ENCODE results near the gene IZUMO3.
"Not testable (repeated sequence)": the region's sequence is repeated elsewhere in the genome, so short reads cannot be mapped to it uniquely, and the experiment has no call there.

Gene IZUMO3

DNA sequence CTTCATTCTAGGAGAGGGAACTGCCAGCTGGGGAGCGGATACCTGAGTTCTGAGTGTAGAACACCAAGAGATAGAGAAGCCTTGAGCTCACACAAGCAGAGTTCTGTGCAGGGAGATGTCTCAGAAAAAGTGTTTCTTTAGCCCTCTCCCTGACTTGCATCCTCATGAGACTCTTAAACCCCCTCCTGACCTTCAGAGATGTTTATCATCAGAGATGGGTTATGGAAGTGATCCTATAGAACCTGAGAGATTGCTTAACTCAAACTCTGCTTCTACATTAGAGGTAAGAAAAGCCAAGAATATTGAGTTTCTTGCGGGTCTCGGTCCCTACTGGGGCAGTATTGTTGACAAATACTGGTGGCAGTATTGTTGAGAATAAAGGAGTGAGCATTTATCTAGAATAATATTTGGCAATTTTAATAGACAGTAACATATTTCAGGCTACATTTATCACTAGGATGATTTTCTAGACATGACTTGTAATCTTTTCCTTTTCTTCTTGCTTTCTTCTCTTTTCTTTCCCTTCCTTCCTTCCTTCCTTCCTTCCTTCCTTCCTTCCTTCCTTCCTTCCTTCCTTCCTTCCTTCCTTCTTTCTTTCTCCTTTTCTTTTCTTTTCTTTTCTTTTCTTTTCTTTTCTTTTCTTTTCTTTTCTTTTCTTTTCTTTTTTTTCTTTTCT is at the start of gene IZUMO3:
Gene IZUMO3, minus strand, starts transcription at position 51 of the 676 bp plus-strand sequence. CDS start 248 bp downstream, outside the sequence.
- no peak for DNase-seq

DNA sequence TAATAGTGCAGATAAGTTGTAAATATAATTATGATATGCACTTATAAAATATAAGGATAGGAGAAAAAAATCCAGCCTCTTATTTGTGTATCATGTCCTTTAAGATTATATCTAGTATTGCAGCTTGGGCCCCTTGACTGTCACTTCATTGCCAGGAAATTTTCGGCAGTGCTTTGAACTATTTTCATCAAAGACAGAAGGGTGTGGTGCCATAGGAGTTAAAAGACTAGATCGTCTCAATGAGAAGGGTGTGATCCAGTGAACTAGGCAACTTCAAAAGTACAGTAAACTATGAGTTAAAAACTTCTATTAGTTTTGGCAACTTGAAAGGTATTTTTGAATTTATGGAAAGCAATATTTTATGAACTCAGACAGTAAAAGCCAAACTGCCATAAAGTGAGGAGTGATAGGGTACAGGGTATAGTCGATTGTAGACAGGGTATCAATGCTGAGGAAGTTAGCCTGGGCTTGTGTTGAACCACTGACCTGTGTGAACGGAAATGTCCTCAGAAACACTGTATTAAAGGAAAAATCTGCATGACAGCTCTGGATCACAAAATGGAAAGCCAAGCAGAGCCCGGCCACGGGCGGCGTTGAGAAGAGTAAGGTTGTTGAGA is 48.6 kb upstream of the IZUMO3 start:
- DNase-seq = no peak

GRCh38 chr9:24590432-24590831 is 44.7 kb upstream of the IZUMO3 start:
- no peak for DNase-seq

DNA sequence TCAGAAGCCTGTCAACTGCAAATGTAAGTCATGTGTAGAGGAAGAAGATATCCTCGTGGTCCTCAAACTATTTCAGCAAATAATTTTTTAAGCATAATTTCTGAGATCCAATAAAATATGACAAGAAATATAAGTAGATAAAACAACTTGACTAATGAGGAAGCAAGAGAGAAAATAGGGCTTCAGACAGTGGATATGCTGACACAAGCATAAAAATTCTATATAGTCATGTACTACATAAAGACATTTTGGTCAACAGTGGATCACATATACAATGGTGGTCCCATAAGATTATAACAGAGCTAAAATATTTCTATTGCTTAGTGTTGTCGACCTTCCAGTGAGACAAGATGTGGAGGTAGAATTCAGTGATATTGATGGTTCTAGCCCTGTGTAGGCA is 42.2 kb upstream of the IZUMO3 start:
- no peak for DNase-seq

GRCh38 chr9:24582146-24583126 is 36.7 kb upstream of the IZUMO3 start:
- no peak for DNase-seq

DNA sequence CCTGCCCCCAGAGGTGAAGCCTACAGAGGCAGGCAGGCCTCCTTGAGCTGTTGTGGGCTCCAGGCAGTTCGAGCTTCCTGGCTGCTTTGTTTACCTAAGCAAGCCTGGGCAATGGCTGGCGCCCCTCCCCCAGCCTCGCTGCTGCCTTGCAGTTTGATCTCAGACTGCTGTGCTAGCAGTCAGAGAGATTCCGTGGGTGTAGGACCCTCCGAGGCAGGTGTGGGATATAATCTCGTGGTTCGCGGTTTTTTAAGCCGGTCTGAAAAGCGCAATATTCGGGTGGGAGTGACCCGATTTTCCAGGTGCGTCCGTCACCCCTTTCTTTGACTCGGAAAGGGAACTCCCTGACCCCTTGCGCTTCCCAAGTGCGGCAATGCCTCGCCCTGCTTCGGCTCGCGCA is 34.3 kb upstream of the IZUMO3 start:
- not testable (repeated sequence) for DNase-seq

- no peak for DNase-seq
These were observed 26.7 kb upstream of the IZUMO3 start for GRCh38 chr9:24572406-24572805.

- no peak for DNase-seq
These were observed 16.3 kb upstream of the IZUMO3 start for GRCh38 chr9:24561957-24562356.

GRCh38 chr9:24553183-24553552 is 7.5 kb upstream of the IZUMO3 start:
- DNase-seq = no peak

- DNase-seq = no peak
These were observed 7.0 kb upstream of the IZUMO3 start for GRCh38 chr9:24552526-24553182.

DNA sequence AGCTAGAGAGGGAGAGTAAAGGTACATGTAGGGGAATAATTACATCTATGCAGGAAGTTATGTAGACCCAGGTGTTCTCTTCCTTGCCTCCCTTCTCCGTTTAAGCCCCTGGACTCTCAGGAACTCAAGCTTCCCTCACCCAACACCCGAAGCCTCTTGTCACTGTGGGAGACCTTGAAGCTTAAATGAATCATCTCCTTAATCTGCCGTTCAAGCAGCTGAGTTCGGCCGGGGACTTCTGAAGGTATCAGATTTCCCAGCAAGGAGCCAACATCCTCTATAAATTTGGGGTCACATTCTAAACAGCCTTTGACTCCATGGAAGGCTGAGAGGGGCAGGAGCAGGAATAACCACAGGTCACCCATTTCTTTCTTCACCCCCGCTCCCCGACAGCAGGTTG is 412 bp downstream of the IZUMO3 start:
- peak; percentile 52 for DNase-seq

DNA sequence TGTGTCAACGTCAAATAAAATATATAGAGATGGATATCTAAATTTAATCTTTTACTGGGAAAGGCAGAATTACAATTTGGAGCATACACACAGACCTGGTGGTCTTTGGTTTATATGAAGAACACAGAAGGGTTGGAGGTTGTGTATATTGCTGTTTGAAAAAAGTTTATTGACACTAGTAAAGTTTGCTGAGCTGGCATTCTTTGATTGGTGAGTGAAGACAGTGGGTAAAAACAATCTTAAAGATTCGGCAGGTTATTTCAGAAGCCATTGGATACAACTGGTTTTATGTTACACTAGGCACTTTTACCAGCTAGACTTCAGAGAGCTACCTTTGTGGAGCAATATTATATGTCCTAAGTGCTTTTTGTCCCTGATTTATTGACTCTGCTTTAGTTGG is 27.2 kb downstream of the IZUMO3 start:
- no peak for DNase-seq

DNA sequence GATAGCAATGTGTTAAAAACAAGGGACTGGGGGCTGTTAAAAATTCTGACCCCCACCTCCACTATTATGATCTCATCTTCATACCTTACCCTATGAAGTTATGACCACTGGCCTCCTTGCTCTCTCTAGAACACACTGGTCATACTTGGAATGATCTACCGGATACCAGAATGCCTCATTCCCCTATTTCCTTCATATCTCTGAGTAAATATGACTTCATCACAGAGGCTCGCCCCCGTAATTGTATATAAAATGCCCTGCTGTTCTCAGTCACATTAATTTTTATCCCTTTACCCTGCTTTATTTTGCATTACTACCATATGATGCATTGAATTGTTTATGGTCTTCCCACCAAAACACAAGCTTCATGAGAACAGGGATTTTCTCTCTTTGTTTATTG is 29.2 kb downstream of the IZUMO3 start:
- no peak for DNase-seq

- no peak for DNase-seq
These were observed 35.8 kb downstream of the IZUMO3 start for GRCh38 chr9:24509850-24510249.

DNA sequence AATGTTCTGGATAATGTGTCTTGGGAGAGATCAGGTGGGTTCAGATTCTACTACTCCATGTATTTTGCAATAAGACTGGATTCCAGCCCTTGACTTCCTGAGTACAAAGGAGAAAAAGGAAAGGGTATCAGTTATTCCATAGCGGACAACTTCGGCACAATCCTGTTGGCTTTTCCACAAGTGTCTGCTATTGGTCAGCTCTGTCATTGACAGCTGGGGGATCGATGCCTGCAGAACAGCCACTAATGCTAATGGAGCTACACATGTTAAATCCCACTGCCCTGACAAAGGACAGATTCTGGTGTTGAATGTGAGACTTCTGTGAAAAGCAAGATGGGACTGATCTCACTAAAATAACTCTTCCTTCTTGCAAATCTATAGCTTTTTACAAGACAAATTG is 41.2 kb downstream of the IZUMO3 start:
- no peak for DNase-seq

DNA sequence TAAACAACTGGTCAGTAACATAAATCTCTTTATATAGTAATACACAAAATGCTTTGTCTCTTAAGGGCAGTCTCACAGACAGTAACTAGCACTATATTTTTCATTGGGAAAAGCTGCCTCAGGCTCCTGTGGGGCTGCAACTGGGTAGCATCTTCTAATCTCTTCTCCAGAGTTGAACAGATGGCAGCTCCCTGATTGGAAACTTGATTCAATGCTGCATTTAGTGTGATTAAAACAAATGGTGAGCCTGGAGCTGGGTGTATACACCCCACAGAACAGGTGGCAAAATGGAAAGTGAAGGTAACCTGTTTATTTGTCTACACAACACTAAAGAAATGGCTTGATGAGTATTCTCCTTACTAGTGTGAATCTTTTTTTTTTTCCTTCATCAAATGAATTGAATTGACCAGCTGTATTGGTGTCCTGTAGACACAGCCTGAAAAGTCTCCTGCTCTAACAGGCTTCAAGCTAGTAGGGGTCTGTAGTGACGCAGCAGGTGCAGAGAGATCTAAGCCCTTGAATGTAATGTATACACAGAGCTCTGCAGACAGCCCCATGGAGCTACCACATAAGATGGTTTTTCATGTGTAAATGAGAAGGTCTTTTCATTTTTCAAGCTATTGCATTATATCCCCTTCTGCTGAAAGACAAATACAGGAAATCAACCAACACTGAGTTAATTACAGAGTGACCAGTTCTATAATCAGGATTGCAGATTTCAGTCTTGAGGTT is 43.3 kb downstream of the IZUMO3 start:
- no peak for DNase-seq

- no peak for DNase-seq
These were observed 44.9 kb downstream of the IZUMO3 start for GRCh38 chr9:24500761-24501160.

- no peak for DNase-seq
These were observed 47.1 kb downstream of the IZUMO3 start for GRCh38 chr9:24498632-24499031.

GRCh38 chr9:24497671-24498070 is 48.0 kb downstream of the IZUMO3 start:
- no peak for DNase-seq
